ENCODE measurements around the gene DCAF17.

The DCAF17 gene, protein sequence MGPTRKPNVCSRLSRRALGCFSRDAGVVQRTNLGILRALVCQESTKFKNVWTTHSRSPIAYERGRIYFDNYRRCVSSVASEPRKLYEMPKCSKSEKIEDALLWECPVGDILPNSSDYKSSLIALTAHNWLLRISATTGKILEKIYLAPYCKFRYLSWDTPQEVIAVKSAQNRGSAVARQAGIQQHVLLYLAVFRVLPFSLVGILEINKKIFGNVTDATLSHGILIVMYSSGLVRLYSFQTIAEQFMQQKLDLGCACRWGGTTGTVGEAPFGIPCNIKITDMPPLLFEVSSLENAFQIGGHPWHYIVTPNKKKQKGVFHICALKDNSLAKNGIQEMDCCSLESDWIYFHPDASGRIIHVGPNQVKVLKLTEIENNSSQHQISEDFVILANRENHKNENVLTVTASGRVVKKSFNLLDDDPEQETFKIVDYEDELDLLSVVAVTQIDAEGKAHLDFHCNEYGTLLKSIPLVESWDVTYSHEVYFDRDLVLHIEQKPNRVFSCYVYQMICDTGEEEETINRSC

DNA sequence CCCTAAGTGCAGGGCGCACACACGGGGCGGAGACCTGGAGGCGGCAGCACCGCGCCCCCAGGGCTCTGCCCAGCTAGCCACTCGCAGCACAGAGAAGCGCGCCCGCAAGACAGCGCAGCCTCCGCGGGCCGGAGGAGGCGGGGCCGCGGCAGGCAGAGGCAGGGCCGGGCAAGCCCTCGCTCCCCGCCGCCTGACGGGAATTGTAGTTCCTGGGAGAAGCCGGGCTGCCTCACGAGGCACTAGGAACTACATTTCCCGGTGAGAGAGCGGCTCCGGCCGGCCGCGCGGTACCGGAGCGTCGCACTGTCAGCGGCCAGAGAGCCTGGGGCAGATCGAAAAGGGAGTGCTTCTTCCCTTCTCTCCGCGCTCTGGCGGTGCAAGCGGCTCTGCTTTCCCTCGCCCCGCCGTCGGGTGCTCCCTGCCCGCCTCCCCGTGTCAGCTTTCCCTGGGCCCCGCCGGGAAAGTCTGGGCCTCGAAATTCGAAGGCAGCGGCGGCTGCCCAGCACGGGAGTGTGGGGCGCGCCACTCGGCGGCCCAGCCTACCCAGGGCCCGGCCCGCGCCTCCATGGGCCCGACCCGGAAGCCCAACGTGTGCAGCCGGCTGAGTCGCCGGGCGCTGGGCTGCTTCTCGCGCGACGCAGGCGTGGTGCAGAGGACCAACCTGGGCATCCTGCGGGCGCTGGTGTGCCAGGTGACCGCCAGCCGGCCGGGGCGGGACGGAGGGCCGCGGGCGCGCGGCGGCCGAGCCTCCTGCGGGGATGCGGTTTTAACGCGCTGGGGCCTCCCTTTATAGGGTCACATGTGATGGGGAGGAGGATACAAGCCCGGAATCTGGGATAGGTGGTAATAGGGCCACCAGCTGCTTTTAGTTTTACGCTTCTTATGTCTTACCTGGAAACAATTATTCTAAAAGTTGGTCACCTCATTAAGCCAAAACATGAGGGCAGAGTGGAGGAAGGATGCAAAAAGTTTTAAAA is at the start of gene DCAF17:
TSS of gene DCAF17 (plus strand) at position 214 of the 977 bp plus-strand sequence. CDS start at position 566, 352 bp downstream.
- TF ChIP-seq, protein P1, sequence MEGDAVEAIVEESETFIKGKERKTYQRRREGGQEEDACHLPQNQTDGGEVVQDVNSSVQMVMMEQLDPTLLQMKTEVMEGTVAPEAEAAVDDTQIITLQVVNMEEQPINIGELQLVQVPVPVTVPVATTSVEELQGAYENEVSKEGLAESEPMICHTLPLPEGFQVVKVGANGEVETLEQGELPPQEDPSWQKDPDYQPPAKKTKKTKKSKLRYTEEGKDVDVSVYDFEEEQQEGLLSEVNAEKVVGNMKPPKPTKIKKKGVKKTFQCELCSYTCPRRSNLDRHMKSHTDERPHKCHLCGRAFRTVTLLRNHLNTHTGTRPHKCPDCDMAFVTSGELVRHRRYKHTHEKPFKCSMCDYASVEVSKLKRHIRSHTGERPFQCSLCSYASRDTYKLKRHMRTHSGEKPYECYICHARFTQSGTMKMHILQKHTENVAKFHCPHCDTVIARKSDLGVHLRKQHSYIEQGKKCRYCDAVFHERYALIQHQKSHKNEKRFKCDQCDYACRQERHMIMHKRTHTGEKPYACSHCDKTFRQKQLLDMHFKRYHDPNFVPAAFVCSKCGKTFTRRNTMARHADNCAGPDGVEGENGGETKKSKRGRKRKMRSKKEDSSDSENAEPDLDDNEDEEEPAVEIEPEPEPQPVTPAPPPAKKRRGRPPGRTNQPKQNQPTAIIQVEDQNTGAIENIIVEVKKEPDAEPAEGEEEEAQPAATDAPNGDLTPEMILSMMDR (IDR thresholded peaks at IDR 0.05; ENCODE audit: low read depth, low read length), result peak; percentile 10
- DNase-seq (ENCODE audit: extremely low read depth, low read depth), result peak; percentile 88

DNA sequence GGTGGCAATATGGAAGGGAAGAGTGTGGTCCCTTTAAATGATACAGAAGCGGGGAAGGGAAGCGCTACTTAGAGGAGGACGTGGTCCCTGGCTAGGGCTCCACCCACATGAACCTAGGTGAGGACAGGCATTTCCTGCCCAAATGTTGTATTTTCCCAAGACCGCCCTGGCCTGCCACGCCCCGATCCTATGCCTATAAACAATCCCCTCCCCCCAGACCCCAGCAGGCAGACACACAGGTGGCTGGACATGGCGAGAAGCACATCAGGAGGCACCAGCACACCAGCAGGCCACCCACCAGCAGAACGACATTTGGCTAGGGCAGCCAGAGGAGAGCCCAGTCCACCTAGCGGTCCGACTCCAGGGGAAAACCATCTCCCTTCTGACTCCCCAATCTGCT is 47.4 kb upstream of the DCAF17 start:
- TF ChIP-seq, protein P1 (IDR thresholded peaks at IDR 0.05; ENCODE audit: low read depth, low read length), result no peak
- no peak for DNase-seq (ENCODE audit: extremely low read depth, low read depth)

DNA sequence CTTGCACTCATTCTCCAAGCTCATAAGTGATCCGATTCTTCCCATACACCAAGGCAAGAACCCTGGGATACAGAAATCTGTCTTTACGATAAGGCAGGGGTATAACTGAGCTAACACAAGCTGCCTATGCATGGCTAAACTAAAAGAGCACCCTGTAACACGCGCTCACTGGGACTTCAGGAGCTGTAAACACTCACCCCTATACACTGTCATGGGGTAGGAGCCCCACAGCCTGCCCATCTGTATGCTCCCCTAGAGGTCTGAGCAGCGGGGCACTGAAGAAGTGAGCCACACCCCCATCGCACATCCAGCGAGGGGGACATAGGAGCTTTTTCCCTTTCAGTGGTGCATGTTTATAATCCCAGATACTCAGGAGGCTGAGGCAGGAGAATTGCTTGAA is 47.0 kb upstream of the DCAF17 start:
- TF ChIP-seq, protein P1 (IDR thresholded peaks at IDR 0.05; ENCODE audit: low read depth, low read length), result no peak
- DNase-seq (ENCODE audit: extremely low read depth, low read depth), result no peak

DNA sequence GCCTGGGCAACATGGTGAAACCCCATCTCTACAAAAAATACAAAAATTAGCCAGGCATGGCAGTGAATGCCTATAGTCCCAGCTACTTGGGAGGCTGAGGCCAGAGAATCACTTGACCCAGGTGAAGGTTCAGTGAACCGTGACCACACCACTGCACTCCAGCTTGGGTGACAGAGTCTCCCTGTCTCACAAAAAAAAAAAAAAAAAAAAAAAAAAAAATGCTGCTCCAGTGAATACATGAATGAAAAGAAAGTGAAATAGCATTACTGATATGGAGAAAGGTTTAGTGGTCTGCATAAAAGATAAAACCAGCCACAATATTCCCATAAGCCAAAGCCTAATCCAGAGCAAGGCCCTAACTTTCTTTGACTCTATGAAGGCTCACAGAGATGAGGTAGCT is 44.7 kb upstream of the DCAF17 start:
- no peak for DNase-seq (ENCODE audit: extremely low read depth, low read depth)
- TF ChIP-seq, protein P1 (IDR thresholded peaks at IDR 0.05; ENCODE audit: low read depth, low read length), result no peak

DNA sequence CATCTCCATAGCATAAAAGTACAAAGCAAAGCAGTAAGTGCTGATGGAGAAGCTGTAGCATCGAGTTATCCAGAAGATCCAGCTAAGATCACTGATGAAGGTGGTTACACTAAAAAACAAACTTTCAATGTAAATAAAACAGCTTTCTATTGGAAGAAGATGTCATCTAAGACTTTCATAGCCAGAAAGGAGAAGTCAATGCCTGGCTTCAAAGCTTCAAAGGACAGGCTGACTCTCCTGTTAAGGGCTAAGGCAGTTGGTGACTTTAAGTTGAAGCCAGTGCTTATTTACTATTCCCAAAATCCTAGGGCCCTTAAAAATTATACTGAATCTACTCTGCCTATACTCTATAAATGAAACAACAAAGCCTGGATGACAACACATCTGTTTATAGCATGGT is 44.2 kb upstream of the DCAF17 start:
- TF ChIP-seq, protein P1 (IDR thresholded peaks at IDR 0.05; ENCODE audit: low read depth, low read length), result no peak
- DNase-seq (ENCODE audit: extremely low read depth, low read depth), result no peak

DNA sequence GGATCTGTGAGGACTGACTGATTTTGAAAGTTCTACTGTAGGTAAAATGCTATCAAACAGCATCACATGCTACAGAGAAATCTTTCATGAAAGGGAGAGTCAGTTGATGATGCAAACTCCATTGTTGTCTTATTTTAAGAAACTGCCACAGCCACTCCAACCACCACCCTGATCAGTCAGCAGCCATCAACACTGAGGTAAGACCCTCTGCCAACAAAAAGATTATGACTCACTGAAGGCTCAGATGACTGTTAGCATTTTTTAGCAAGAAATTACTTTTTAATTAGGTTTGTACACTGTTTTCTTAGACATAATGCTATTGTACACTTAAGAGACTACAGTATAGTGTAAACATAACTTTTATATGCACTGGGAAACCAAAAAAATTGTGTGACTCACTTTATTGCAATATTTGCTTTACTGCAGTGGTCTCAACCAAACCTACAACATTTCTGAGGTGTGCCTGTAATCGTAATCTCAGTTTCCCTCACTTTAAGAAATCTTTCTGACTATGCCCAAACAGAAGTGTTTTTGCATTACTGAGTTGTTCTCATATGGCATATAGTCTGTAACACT is 43.0 kb upstream of the DCAF17 start:
- DNase-seq (ENCODE audit: extremely low read depth, low read depth), result no peak
- TF ChIP-seq, protein P1 (IDR thresholded peaks at IDR 0.05; ENCODE audit: low read depth, low read length), result no peak
